ENCODE measurements around the gene NELFB.

The NELFB gene

DNA sequence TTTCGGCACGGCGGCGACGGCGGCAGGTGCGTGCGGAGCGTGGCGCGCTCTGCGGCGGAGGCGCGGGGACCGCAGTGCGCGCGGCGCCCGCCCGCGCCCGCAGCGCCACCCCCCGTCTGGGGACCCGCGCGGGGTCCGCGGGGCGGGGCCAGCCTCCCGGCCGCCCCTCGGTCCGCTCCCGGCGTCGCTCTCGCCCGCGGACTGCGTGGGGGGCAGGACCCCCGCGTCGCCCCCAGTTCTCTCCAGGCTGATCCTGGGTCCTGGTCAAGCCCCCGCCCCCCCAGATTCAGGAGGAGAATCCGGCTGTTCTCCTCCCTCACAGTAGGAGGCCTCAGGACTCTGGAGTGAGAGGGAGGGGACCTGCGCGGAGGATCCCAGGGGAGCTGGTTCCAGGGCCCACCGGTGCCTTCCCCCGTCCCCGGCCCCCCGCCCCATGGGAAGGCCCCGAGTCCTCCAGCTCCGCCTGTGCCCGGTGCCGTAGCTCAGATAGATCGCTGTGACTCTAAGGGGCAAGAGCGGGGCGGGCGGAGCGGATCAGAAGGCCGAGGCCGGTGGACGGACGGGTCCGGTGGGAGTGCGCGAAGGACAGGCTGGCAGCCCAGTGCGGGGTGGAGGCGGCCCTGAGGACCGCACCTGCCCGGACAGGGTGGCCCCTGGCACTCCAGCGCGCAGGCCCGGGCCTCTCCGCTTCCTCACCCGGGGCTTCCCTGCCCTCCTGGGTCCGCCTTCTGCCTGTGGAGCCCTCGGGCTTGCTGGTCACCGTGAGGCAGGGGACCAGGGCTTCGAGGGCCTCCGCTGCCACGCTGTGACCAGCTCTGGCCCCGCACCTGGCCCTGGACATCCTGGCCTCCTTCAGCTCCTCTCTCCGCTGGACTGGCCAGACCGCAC lies 32.7 kb upstream of the NELFB start, which contains the start of gene RNF208:
Gene RNF208, minus strand, starts transcription at position 51 of the 888 bp plus-strand sequence. CDS start 1,028 bp downstream, outside the sequence.
- Mint-ChIP-seq H3K9me3 (no peaks in the 10 kb centered on the region), H3K36me3 (ENCODE audit: low read depth) (no peaks in the 10 kb centered on the region), H3K4me3 (peak within 1 kb of the TSS; percentile 84), H3K4me1 (peaks cover 1% of the 10 kb centered on the region), H3K27ac (peak within 1 kb of the TSS in 2 of 3 experiments; percentile 68 to 74), H3K27me3 (ENCODE audit: low read depth) (peaks cover under 1% of the 10 kb centered on the region)
- TF ChIP-seq, protein P1, sequence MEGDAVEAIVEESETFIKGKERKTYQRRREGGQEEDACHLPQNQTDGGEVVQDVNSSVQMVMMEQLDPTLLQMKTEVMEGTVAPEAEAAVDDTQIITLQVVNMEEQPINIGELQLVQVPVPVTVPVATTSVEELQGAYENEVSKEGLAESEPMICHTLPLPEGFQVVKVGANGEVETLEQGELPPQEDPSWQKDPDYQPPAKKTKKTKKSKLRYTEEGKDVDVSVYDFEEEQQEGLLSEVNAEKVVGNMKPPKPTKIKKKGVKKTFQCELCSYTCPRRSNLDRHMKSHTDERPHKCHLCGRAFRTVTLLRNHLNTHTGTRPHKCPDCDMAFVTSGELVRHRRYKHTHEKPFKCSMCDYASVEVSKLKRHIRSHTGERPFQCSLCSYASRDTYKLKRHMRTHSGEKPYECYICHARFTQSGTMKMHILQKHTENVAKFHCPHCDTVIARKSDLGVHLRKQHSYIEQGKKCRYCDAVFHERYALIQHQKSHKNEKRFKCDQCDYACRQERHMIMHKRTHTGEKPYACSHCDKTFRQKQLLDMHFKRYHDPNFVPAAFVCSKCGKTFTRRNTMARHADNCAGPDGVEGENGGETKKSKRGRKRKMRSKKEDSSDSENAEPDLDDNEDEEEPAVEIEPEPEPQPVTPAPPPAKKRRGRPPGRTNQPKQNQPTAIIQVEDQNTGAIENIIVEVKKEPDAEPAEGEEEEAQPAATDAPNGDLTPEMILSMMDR (IDR thresholded peaks at IDR 0.05; ENCODE audit: unreplicated experiment in 3 of 3) = no peak

DNA sequence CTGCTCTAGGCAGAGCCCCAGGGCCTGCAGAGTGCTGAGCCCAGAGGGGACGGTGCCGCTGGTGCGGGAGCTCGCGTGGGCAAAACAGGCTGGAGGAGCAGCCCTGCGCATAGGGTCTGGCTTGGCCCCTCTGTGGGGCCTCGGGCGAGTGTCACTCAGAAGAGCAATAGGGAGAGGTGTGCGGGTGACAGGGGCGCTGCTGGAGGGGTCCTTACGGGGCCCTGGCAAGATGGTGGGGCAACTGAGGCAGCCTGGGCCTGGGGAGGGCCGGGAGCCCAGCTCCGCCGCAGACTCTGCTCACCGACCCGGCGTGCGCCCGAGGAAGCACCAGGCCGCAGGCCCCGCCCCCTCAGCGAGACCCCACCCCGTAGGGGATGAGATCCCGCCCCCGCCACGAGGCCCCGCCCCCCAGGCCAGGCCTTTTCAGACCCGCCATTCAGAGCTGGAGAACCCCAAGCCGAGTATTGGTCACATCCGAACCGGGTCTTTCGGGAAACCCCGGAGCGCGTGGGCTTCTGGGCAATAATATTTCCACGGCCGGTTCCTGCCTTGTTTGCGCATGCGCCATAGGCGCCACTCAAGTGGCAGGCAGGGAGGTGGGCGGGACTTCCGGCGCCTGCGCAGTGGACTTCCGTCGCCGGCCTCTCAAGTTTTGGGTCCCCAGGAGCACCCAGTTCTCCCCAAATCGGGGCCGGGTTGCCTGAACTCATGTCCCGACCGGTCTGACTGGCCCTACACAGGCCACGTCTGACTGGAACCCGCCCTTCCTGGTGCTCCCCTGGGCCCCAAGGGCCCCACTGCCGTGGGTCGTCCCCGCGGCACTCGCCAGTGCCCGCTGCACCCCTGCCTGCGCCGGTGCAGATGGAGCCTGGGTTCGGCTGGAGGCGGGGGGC lies 31.8 kb upstream of the NELFB start:
- no peaks in the 10 kb centered on the region for H3K36me3 Mint-ChIP-seq (ENCODE audit: low read depth)
- H3K27ac Mint-ChIP-seq = peak overlapping the region in 2 of 3 experiments; percentile 68 to 74
- peaks cover 4% of the 10 kb centered on the region for H3K27me3 Mint-ChIP-seq (ENCODE audit: low read depth)
- peak overlapping the region; percentile 84 for H3K4me3 Mint-ChIP-seq
- H3K4me1 Mint-ChIP-seq = peaks cover 5% of the 10 kb centered on the region
- no peaks in the 10 kb centered on the region for H3K9me3 Mint-ChIP-seq
- TF ChIP-seq, protein P1 (IDR thresholded peaks at IDR 0.05; ENCODE audit: unreplicated experiment in 3 of 3) = no peak

DNA sequence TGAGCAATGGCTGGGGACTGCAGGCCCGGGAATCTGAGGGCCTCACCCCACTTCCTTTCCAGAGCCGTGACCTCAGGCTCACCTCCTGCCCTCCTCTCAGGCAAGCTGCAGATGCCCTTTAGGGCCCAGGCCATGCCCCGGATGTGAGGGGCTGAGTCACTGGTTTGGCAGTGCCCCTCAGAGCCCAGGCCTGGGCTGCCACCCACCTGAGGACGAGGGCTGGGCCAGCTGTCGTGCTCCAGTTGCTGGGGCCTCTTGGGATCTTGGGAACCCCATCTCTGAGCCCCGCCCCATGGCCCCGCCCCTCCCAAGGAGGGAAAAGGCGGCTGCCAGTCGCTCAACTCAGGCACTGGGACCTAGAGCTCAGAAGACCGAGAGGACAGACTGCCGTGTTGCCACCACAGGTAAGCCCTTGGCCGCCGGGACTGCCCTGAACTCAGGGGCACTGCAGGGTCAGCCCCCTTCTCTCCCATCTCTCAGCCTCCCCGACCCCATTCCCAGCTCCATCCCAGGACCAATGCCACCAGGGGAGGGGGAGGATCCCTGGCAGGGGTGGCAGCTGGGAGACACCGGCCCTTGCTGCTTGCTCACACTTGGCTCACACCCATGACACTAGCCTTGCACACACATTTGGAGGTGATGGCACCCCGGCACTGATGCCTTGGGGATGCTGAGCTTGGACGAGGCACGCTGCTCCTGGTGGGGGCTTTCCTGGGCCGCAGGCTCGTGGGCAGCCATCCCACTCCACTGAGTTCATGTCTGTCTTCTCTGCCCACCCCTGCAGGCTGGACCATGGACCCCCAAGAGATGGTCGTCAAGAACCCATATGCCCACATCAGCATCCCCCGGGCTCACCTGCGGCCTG lies 30.1 kb upstream of the NELFB start, which contains the start of gene CYSRT1:
Gene CYSRT1, plus strand, starts transcription at position 345 of the 865 bp plus-strand sequence. Its CDS starts 448 bp downstream, at position 793.
- peaks cover 4% of the 10 kb centered on the region for H3K27me3 Mint-ChIP-seq (ENCODE audit: low read depth)
- TF ChIP-seq, protein P1 (IDR thresholded peaks at IDR 0.05; ENCODE audit: unreplicated experiment in 3 of 3) = no peak
- peak within 1 kb of the TSS; percentile 84 for H3K4me3 Mint-ChIP-seq
- H3K4me1 Mint-ChIP-seq = peaks cover 5% of the 10 kb centered on the region
- peak within 1 kb of the TSS in 1 of 3 experiments; percentile 76 for H3K27ac Mint-ChIP-seq
- H3K36me3 Mint-ChIP-seq (ENCODE audit: low read depth) = no peaks in the 10 kb centered on the region
- no peaks in the 10 kb centered on the region for H3K9me3 Mint-ChIP-seq

DNA sequence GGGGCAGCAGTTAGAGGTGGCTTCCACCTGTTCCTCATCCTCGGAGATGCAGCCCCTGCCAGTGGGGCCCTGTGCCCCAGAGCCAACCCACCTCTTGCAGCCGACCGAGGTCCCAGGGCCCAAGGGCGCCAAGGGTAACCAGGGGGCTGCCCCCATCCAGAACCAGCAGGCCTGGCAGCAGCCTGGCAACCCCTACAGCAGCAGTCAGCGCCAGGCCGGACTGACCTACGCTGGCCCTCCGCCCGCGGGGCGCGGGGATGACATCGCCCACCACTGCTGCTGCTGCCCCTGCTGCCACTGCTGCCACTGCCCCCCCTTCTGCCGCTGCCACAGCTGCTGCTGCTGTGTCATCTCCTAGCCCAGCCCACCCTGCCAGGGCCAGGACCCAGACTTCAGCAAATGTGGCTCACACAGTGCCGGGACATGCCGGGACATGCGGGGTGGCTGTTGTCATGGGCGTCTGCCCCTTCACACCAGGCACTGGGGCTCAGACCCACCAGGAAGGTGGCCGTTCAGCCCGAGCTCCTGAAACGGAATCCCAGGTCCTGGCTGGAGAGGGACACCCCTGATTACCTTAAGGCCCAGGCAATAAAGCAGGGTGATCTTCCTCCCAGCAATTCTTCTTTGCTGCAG lies 29.3 kb upstream of the NELFB start:
- no peak overlapping the region for H3K27ac Mint-ChIP-seq
- H3K4me1 Mint-ChIP-seq = peaks cover 5% of the 10 kb centered on the region
- no peaks in the 10 kb centered on the region for H3K36me3 Mint-ChIP-seq (ENCODE audit: low read depth)
- H3K9me3 Mint-ChIP-seq = no peaks in the 10 kb centered on the region
- peak overlapping the region in 2 of 3 experiments; percentile 37 to 44 for H3K4me3 Mint-ChIP-seq
- H3K27me3 Mint-ChIP-seq (ENCODE audit: low read depth) = peaks cover 4% of the 10 kb centered on the region
- TF ChIP-seq, protein P1 (IDR thresholded peaks at IDR 0.05; ENCODE audit: unreplicated experiment in 3 of 3) = no peak

All from nephron (organoid).